Measurements from ENCODE around the gene GP1BA. TPM values are rescaled to one million over a fixed set of nuclear protein-coding genes. Genes with fewer than 3 reads are reported as not detected.

The GP1BA gene
- total RNA-seq, 1 donor from 2014 or later: not detected

GRCh38 chr17:4940555-4941318 is 8.7 kb downstream of the GP1BA start:
- H3K27ac Mint-ChIP-seq: peak overlapping the region; percentile 99
- DNase-seq (ENCODE audit: extremely low spot score, unreplicated experiment): no peak
- TF ChIP-seq CTCF (conservative IDR thresholded peaks at IDR 0.05): no peak
- H3K9me3 Mint-ChIP-seq: no peaks in the 10 kb centered on the region
- H3K36me3 Mint-ChIP-seq: peaks cover 15% of the 10 kb centered on the region
- H3K4me1 Mint-ChIP-seq (ENCODE audit: unreplicated experiment): peaks cover 37% of the 10 kb centered on the region
- no peaks in the 10 kb centered on the region for H3K27me3 Mint-ChIP-seq
- H3K4me3 Mint-ChIP-seq: peak overlapping the region; percentile 98

GRCh38 chr17:4941319-4941610 is 9.2 kb downstream of the GP1BA start:
- H3K4me3 Mint-ChIP-seq: peak overlapping the region; percentile 98
- H3K9me3 Mint-ChIP-seq: no peaks in the 10 kb centered on the region
- TF ChIP-seq CTCF (conservative IDR thresholded peaks at IDR 0.05): no peak
- H3K4me1 Mint-ChIP-seq (ENCODE audit: unreplicated experiment): peaks cover 39% of the 10 kb centered on the region
- H3K27ac Mint-ChIP-seq: peak overlapping the region; percentile 99
- no peak for DNase-seq (ENCODE audit: extremely low spot score, unreplicated experiment)
- H3K36me3 Mint-ChIP-seq: peaks cover 13% of the 10 kb centered on the region
- no peaks in the 10 kb centered on the region for H3K27me3 Mint-ChIP-seq

- H3K4me1 Mint-ChIP-seq (ENCODE audit: unreplicated experiment): peaks cover 47% of the 10 kb centered on the region
- no peaks in the 10 kb centered on the region for H3K27me3 Mint-ChIP-seq
- H3K4me3 Mint-ChIP-seq: peak overlapping the region; percentile 98
- no peaks in the 10 kb centered on the region for H3K9me3 Mint-ChIP-seq
- peak overlapping the region; percentile 67 for H3K27ac Mint-ChIP-seq
- no peak for TF ChIP-seq CTCF (conservative IDR thresholded peaks at IDR 0.05)
- peaks cover 17% of the 10 kb centered on the region for H3K36me3 Mint-ChIP-seq
- no peak for DNase-seq (ENCODE audit: extremely low spot score, unreplicated experiment)
Measured at GRCh38 chr17:4942760-4943508, 10.9 kb downstream of the GP1BA start.

GRCh38 chr17:4944163-4944553 is 12.1 kb downstream of the GP1BA start:
- H3K27me3 Mint-ChIP-seq: no peaks in the 10 kb centered on the region
- peak overlapping the region; percentile 97 for H3K27ac Mint-ChIP-seq
- peak overlapping the region; percentile 71 for H3K4me3 Mint-ChIP-seq
- no peak for DNase-seq (ENCODE audit: extremely low spot score, unreplicated experiment)
- no peak for TF ChIP-seq CTCF (conservative IDR thresholded peaks at IDR 0.05)
- H3K4me1 Mint-ChIP-seq (ENCODE audit: unreplicated experiment): peaks cover 44% of the 10 kb centered on the region
- no peaks in the 10 kb centered on the region for H3K9me3 Mint-ChIP-seq
- H3K36me3 Mint-ChIP-seq: peaks cover 17% of the 10 kb centered on the region

GRCh38 chr17:4944554-4945175 is 12.6 kb downstream of the GP1BA start:
- peaks cover 43% of the 10 kb centered on the region for H3K4me1 Mint-ChIP-seq (ENCODE audit: unreplicated experiment)
- peak overlapping the region; percentile 85 for H3K4me3 Mint-ChIP-seq
- peaks cover 17% of the 10 kb centered on the region for H3K36me3 Mint-ChIP-seq
- DNase-seq (ENCODE audit: extremely low spot score, unreplicated experiment): no peak
- H3K27ac Mint-ChIP-seq: peak overlapping the region; percentile 97
- no peaks in the 10 kb centered on the region for H3K27me3 Mint-ChIP-seq
- H3K9me3 Mint-ChIP-seq: no peaks in the 10 kb centered on the region
- TF ChIP-seq CTCF (conservative IDR thresholded peaks at IDR 0.05): no peak

Data from type B pancreatic cell (in vitro differentiated cells).